Measurements from ENCODE around the gene CECR2.
"Not testable (repeated sequence)": the region's sequence is repeated elsewhere in the genome, so short reads cannot be mapped to it uniquely, and the experiment has no call there.

The CECR2 gene

GRCh38 chr22:17562906-17563870 is 193.9 kb downstream of the CECR2 start, which contains the start of gene SLC25A18:
Gene SLC25A18 (plus strand): TSS chr22:17563498. CDS start chr22:17579945, 16,447 bp downstream.
- DNase-seq (ENCODE audit: insufficient read length, low spot score): no peak
- FAIRE-seq: no peak

- no peak for DNase-seq (ENCODE audit: insufficient read length, low spot score)
- FAIRE-seq: no peak
Measured at GRCh38 chr22:17563936-17564391, 194.7 kb downstream of the CECR2 start.

- not testable (repeated sequence) for DNase-seq (ENCODE audit: insufficient read length, low spot score); FAIRE-seq
Measured at GRCh38 chr22:17566016-17566687, 196.9 kb downstream of the CECR2 start.

GRCh38 chr22:17566776-17567175 is 197.5 kb downstream of the CECR2 start:
- FAIRE-seq: no peak

GRCh38 chr22:17569971-17570511 is 200.8 kb downstream of the CECR2 start:
- FAIRE-seq (no peak), DNase-seq (ENCODE audit: insufficient read length, low spot score) (no peak)

More at GRCh38 chr22:17566776-17567175, 197.5 kb downstream of the CECR2 start:
- DNase-seq (ENCODE audit: insufficient read length, low spot score): no peak

GRCh38 chr22:17570851-17571631 is 201.8 kb downstream of the CECR2 start:
- FAIRE-seq: no peak
- no peak for DNase-seq (ENCODE audit: insufficient read length, low spot score)

GRCh38 chr22:17575151-17575550 is 205.9 kb downstream of the CECR2 start:
- no peak for DNase-seq (ENCODE audit: insufficient read length, low spot score)
- FAIRE-seq: no peak

GRCh38 chr22:17575681-17576080 is 206.4 kb downstream of the CECR2 start:
- FAIRE-seq (no peak), DNase-seq (ENCODE audit: insufficient read length, low spot score) (no peak)

GRCh38 chr22:17576470-17576869 is 207.2 kb downstream of the CECR2 start:
- FAIRE-seq: no peak
- DNase-seq (ENCODE audit: insufficient read length, low spot score): no peak

GRCh38 chr22:17578136-17578754 is 209.0 kb downstream of the CECR2 start:
- no peak for FAIRE-seq
- no peak for DNase-seq (ENCODE audit: insufficient read length, low spot score)

GRCh38 chr22:17579535-17579981 is 210.3 kb downstream of the CECR2 start:
- DNase-seq (ENCODE audit: insufficient read length, low spot score) (no peak), FAIRE-seq (no peak)

- no peak for FAIRE-seq
- DNase-seq (ENCODE audit: insufficient read length, low spot score): no peak
Measured at GRCh38 chr22:17580441-17581031, 211.3 kb downstream of the CECR2 start.

GRCh38 chr22:17581056-17581455 is 211.8 kb downstream of the CECR2 start:
- FAIRE-seq (no peak), DNase-seq (ENCODE audit: insufficient read length, low spot score) (no peak)

GRCh38 chr22:17581631-17582030 is 212.4 kb downstream of the CECR2 start:
- DNase-seq (ENCODE audit: insufficient read length, low spot score) (no peak), FAIRE-seq (no peak)

GRCh38 chr22:17583151-17583550 is 213.9 kb downstream of the CECR2 start:
- no peak for DNase-seq (ENCODE audit: insufficient read length, low spot score)
- no peak for FAIRE-seq

- DNase-seq (ENCODE audit: insufficient read length, low spot score) (no peak), FAIRE-seq (no peak)
Measured at GRCh38 chr22:17586831-17587440, 217.7 kb downstream of the CECR2 start.

GRCh38 chr22:17587629-17588028 is 218.4 kb downstream of the CECR2 start:
- FAIRE-seq: no peak
- no peak for DNase-seq (ENCODE audit: insufficient read length, low spot score)

- no peak for DNase-seq (ENCODE audit: insufficient read length, low spot score)
- FAIRE-seq: no peak
Measured at GRCh38 chr22:17588606-17589005, 219.3 kb downstream of the CECR2 start.

GRCh38 chr22:17589810-17590375 is 220.6 kb downstream of the CECR2 start:
- FAIRE-seq (no peak), DNase-seq (ENCODE audit: insufficient read length, low spot score) (no peak)

All from GM19239 (cell line).